GM19372 (cell line): ENCODE results near the gene NRDC.

Source experiments
- ATAC-seq: cut with Tn5 transposase; IDR thresholded peaks from one replicate; pipeline ENCODE4 v1.9.1; 2021; ENCODE audit warnings: mild to moderate bottlenecking, low read depth, moderate library complexity; ENCODE audit not compliant: unreplicated experiment

NRDC gene

GRCh38 chr1:51780927-51781326 lies 97.6 kb downstream of the NRDC start:
- no peak for ATAC-seq

- no peak for ATAC-seq
Measured at GRCh38 chr1:51776408-51776807, 102.1 kb downstream of the NRDC start.

- ATAC-seq, result no peak
Measured at GRCh38 chr1:51768971-51769588, 109.4 kb downstream of the NRDC start.

- ATAC-seq, result no peak
Measured at GRCh38 chr1:51761351-51761750, 117.2 kb downstream of the NRDC start.

- ATAC-seq, result no peak
Measured at GRCh38 chr1:51760872-51761271, 117.7 kb downstream of the NRDC start.

GRCh38 chr1:51758310-51758709 lies 120.2 kb downstream of the NRDC start:
- no peak for ATAC-seq

- no peak for ATAC-seq
Measured at GRCh38 chr1:51756290-51756689, 122.2 kb downstream of the NRDC start.

- ATAC-seq, result no peak
Measured at GRCh38 chr1:51755437-51755836, 123.1 kb downstream of the NRDC start.

- ATAC-seq, result no peak
Measured at GRCh38 chr1:51754666-51755065, 123.9 kb downstream of the NRDC start.

GRCh38 chr1:51753969-51754368 lies 124.6 kb downstream of the NRDC start:
- ATAC-seq, result no peak

- ATAC-seq, result no peak
Measured at GRCh38 chr1:51752073-51752948, 126.2 kb downstream of the NRDC start.

- no peak for ATAC-seq
Measured at GRCh38 chr1:51750729-51751128, 127.8 kb downstream of the NRDC start.

- no peak for ATAC-seq
Measured at GRCh38 chr1:51750218-51750617, 128.3 kb downstream of the NRDC start.

- no peak for ATAC-seq
Measured at GRCh38 chr1:51749151-51749550, 129.4 kb downstream of the NRDC start.

- no peak for ATAC-seq
Measured at GRCh38 chr1:51745304-51745570, 133.3 kb downstream of the NRDC start.

- ATAC-seq, result no peak
Measured at GRCh38 chr1:51744506-51745303, 133.8 kb downstream of the NRDC start.

GRCh38 chr1:51741121-51741681 lies 137.3 kb downstream of the NRDC start:
- no peak for ATAC-seq

GRCh38 chr1:51740652-51741051 lies 137.9 kb downstream of the NRDC start:
- ATAC-seq, result no peak
